GM21423 (cell line): ENCODE measurements around the gene UTP25.
"Not testable (repeated sequence)": the region's sequence is repeated elsewhere in the genome, so short reads cannot be mapped to it uniquely, and the experiment has no call there.

Experiments
- ATAC-seq: cut with Tn5 transposase; IDR thresholded peaks from one replicate; pipeline ENCODE4 v1.9.1; 2021; ENCODE audit warnings: mild to moderate bottlenecking, moderate library complexity; ENCODE audit not compliant: unreplicated experiment

UTP25 gene

GRCh38 chr1:209890641-209891330, 63.0 kb downstream of the UTP25 start:
- no peak for ATAC-seq

DNA sequence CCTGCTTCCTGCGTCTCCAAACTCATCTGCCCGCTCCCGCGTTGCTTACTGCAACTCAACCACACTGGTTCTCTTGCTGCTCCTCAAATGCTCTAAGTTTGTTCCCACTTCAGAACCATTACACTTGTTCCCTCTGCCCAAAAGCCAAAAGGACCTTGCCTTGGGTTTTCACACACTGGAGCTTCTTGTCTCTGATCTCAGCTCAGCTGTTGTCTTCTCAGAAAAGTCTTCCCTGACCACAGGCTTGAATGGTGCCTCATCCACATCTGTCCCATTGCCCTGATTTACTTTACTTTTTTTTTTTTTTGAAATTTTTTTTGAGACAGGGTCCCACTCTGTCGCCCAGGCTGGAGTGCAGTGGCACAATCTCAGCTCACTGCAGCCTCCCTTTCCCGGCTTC, 66.0 kb downstream of the UTP25 start:
- no peak for ATAC-seq

- no peak for ATAC-seq
Measured at GRCh38 chr1:209895709-209896108, 67.9 kb downstream of the UTP25 start.

DNA sequence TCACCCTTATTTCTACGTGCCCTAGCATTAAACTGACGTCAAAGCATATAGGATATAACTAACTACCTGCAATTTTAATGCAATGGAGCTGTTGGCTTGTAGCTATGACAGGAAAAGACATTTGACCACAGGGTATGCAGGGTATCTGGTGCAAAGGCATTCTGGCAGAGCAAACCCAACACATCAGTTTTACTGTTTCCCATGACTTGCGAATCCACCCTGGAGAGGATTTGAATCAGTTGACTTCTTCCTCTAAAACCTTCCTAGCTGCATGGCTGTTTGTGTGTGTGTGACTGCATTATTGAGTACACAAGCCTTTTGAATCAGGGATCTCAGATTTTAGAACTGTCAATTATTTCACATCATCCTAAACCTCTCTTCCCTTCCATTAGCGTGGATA, 68.6 kb downstream of the UTP25 start:
- no peak for ATAC-seq

GRCh38 chr1:209898271-209898670, 70.5 kb downstream of the UTP25 start:
- not testable (repeated sequence) for ATAC-seq

GRCh38 chr1:209898851-209899250, 71.1 kb downstream of the UTP25 start:
- not testable (repeated sequence) for ATAC-seq

DNA sequence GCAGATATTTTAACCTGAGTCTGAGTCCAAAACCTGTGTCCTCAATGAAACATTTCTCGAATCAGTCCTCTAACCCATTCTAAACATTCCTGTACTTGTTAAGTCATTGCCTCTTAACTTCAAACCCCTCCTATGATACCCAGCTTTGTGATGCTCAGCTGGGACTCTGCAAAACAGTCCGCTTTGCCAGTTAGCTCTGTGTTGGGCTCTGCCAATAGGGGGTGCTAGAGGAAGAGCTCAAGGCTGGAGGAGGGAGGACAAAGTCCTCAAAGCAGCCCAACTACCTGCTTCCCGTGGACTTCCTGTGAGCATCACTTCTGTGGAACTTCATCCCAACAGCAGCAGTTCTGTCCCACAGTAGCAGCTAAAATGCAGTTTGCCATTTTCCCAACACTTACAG, 72.2 kb downstream of the UTP25 start:
- ATAC-seq = no peak

GRCh38 chr1:209900734-209901133, 73.0 kb downstream of the UTP25 start:
- no peak for ATAC-seq

DNA sequence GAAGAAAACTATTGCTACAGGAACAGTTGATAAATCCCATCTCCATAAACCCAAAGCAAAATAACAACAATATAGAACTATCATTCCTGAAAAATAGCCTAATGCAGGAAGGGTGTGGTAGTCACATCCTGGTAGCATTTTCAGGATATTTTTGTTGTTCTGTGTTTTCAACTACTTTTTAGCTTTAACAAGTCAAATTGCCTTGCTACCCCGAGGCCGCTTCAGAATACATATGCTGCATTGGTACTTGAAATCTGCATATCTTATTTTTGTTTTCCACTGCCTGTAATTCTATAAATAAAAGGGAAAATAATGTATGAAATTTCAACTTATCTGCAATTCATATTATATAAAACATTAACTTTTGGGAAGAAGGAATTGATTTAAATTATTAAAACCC, 73.4 kb downstream of the UTP25 start:
- ATAC-seq = no peak

GRCh38 chr1:209904774-209905173, 77.0 kb downstream of the UTP25 start:
- ATAC-seq = not testable (repeated sequence)
